ENCODE results near the gene NCAM1.

Gene NCAM1

DNA sequence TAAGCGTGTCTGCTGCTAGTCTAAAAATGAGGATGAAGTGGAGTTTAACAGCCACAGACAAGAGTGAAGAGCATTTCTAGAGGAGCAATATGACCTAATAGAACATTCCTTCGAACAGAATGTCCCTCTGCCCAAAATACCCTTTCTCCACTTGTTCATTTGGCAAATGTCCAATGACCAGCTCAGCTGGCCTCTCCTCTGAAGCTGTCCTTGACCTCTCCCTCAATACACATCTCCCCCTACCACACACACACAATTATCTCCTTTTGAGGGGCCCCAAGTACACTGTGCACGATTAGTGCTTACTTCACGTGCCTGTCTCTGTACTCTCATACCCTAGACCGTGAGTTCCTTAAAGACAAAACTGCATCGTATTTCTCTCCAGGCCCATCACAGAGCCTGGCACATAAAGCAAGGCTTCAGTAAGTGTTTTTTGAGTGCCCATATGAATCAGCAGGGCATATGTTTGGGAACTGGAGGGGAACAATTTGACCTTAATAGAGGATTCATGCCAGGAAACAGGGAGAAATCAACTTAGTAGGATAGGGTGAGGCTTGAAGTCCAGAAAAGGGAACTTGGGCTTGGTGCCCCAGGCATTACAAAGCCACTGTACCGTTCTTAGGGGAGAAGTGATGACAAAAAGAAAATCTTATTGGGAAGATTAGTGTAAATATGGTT is 18.1 kb upstream of the NCAM1 start:
- no peaks in the 10 kb centered on the region for H3K36me3 ChIP-seq (ENCODE audit: control insufficient read depth, insufficient read depth, low read length)
- no peaks in the 10 kb centered on the region for H3K9me3 ChIP-seq (ENCODE audit: control insufficient read depth, low read length)
- no peak overlapping the region for H3K27ac ChIP-seq (ENCODE audit: low read depth, low read length, severe bottlenecking)
- no peaks in the 10 kb centered on the region for H3K4me1 ChIP-seq (ENCODE audit: control insufficient read depth, insufficient read depth, low read length, poor library complexity, severe bottlenecking)
- no peak overlapping the region for H3K4me3 ChIP-seq (ENCODE audit: extremely low read depth, insufficient read depth, low read length, poor library complexity, severe bottlenecking)
- WGBS, 2 experiments (ENCODE audit: insufficient coverage in 2 of 2): 92 to 95% methylated on average over 5 to 6 of the region's 7 CpGs

DNA sequence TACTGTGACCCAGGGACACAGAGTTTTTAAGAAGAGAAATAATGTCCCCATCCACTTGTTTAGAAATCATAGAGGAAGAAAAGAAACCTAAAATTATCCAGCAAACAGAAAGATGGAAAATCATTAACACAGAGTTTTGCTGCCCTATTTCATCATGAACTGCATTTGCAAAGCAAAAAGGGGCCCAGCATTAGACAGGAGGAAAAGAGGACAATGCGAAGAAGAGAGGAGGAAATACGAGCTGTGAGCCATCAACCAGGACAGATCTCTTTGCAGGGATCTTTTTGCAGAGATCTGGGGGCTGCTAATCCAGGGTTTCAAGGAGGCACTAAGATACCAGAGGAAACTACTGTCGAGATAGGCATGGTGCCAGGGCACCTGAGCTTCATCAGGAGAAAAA is 14.4 kb upstream of the NCAM1 start:
- WGBS, 2 experiments (ENCODE audit: insufficient coverage in 2 of 2): 75 to 92% methylated on average over 3 of the region's 3 CpGs
- no peak overlapping the region for H3K27ac ChIP-seq (ENCODE audit: low read depth, low read length, severe bottlenecking)
- no peaks in the 10 kb centered on the region for H3K36me3 ChIP-seq (ENCODE audit: control insufficient read depth, insufficient read depth, low read length)
- no peak overlapping the region for H3K4me3 ChIP-seq (ENCODE audit: extremely low read depth, insufficient read depth, low read length, poor library complexity, severe bottlenecking)
- no peaks in the 10 kb centered on the region for H3K9me3 ChIP-seq (ENCODE audit: control insufficient read depth, low read length)
- no peaks in the 10 kb centered on the region for H3K4me1 ChIP-seq (ENCODE audit: control insufficient read depth, insufficient read depth, low read length, poor library complexity, severe bottlenecking)

DNA sequence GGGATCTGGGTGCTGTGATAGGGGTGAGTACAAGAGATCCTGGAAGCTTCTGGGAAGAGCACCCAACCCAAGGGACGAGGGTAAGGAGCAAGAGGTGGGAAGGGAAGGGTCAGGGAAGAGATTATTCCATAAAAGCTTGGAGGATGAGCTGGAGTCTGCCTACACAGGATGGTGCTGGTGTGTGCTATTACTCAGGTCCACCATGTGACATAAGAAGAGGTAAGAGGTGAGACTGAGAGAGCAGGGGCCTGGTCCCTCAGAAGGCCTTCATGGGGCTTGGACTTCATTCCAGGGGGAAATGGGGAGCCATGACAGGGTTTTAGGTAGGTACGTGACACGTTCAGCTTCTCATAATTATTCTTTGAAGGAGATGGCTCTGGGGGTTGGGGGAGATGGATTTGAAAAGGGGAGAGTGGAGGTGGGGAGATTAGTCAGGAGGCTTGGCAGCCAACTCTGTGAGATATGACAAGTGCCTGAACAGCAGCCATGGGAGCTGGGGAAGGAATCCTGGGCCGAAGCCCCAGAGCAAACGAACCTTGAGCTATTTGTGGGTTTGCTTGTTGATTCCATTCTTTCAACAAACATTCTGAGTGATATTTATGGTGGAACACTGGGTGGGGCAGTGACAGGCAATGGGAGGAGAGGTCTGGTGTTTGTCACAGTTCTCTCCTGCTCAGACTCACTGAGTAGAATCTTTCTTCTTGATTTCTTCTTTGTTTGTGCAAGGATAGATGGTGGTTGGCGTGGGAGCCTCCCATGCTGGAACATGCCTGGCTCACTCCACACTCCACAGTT is 11.2 kb upstream of the NCAM1 start:
- Histone ChIP-seq H3K27ac (ENCODE audit: low read depth, low read length, severe bottlenecking) (no peak overlapping the region), H3K4me3 (ENCODE audit: extremely low read depth, insufficient read depth, low read length, poor library complexity, severe bottlenecking) (no peak overlapping the region), H3K36me3 (ENCODE audit: control insufficient read depth, insufficient read depth, low read length) (no peaks in the 10 kb centered on the region), H3K9me3 (ENCODE audit: control insufficient read depth, low read length) (no peaks in the 10 kb centered on the region), H3K4me1 (ENCODE audit: control insufficient read depth, insufficient read depth, low read length, poor library complexity, severe bottlenecking) (no peaks in the 10 kb centered on the region)
- WGBS, 2 experiments (ENCODE audit: insufficient coverage in 2 of 2): 80 to 84% methylated on average over 3 to 5 of the region's 6 CpGs

DNA sequence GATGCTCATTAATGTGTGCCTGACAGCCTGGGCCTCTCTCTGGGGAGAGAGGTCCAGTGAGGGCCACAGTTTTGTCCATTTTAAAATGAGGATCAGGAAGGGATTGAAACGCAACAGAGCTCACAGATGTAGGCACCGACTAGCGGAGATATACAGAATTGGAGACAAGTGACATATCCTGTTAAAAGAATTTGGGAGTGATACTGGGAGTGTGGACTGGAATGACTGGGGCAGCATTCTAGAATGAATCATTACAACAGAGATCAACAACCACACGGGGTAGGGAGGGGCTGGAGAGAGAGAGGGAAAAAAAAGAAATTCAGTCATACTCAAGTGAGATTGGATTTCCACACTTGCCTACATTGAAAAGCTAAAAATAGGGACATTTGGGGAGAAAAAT is 2.5 kb upstream of the NCAM1 start:
- H3K4me3 ChIP-seq (ENCODE audit: extremely low read depth, insufficient read depth, low read length, poor library complexity, severe bottlenecking): no peak overlapping the region
- H3K36me3 ChIP-seq (ENCODE audit: control insufficient read depth, insufficient read depth, low read length): no peaks in the 10 kb centered on the region
- 63 to 100% methylated on average over 1 to 3 of the region's 4 CpGs for WGBS, 2 experiments (ENCODE audit: insufficient coverage in 2 of 2)
- H3K27ac ChIP-seq (ENCODE audit: low read depth, low read length, severe bottlenecking): no peak overlapping the region
- H3K9me3 ChIP-seq (ENCODE audit: control insufficient read depth, low read length): no peaks in the 10 kb centered on the region
- peaks cover 16% of the 10 kb centered on the region for H3K4me1 ChIP-seq (ENCODE audit: control insufficient read depth, insufficient read depth, low read length, poor library complexity, severe bottlenecking)

DNA sequence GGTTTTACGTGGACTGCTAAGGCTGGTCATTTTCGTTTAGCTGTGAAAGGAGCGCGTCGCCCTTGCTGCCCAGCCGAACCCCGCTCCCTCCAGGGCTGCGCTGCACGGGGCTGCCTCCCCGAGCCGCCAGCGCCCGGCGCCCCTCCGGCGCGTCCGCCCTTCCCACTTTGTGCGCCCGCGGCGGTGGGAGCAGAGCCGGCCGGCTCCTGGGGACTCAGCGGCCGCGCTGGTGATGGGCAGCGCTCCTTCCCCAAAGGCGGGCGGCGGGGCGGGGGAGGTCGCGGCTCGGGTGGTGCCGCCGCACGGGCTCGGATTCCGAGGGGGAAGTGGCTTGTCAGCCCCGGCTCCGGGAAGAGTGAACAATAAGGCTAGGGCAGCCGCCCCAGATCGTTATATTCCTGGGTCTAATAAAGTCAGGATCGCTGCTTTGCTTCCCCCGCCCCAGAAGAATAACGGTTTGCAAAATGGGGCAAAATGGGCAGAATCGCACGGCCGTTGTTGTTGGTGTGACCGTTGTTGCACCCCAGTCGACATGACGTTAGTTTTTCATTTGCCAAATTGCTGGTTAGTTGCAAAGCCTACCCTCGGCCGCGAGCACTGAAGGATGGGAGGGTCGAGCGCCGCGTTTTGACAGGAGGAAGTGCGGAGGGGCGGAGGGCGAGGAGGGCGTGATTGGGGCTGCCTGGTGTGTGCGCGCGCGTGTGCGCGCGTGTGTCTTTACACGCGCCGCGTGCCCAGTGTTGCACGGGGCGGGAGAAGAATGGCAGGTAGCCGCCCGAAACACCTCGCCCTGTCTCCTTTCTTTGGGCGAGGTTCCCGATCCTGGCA is 745 bp downstream of the NCAM1 start:
- 0% methylated on average over 72 to 75 of the region's 82 CpGs for WGBS, 2 experiments (ENCODE audit: insufficient coverage in 2 of 2)
- Histone ChIP-seq H3K4me1 (ENCODE audit: control insufficient read depth, insufficient read depth, low read length, poor library complexity, severe bottlenecking) (peaks cover 16% of the 10 kb centered on the region), H3K36me3 (ENCODE audit: control insufficient read depth, insufficient read depth, low read length) (no peaks in the 10 kb centered on the region), H3K9me3 (ENCODE audit: control insufficient read depth, low read length) (no peaks in the 10 kb centered on the region), H3K4me3 (ENCODE audit: extremely low read depth, insufficient read depth, low read length, poor library complexity, severe bottlenecking) (peak overlapping the region; percentile 52), H3K27ac (ENCODE audit: low read depth, low read length, severe bottlenecking) (peak overlapping the region; percentile 36)

DNA sequence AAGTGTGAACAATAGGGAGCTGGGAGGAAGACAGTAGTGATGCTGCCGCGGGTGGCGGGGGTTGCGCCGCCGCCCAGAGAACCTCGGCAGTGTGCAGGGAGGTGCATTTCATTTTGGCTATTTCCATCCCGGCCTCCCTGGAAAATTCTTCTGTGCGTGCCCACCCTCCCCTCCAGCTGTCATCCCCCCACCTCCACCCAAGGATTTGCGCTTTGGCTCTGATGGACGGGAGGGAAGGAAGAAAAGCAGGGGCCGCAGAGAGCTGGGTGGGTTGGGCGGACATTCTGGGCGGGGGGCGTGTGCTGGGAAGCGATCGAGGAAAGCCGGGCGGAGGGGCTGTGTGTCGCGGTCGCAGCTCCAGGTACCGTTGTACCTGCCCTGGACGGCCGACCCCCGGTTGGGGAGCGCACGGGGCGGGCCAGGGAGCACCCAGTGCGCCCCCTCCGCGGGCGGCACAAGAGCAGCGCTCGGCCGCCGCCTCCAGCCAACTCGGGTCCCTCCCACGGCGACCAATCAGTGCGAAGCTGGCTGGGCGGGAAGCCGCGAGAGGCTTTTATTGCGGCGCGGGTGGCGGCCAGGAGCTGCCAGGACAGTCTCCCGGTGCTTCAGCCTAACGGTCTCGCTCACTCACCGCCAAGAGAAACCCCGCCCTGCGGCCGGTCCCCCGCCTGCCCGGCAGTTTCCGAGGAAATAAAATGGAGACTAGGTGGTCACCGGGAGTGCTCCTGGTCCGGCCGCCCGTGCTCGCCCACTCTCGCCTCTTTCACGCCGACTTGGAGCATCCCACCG is 1.6 kb downstream of the NCAM1 start:
- peaks cover 15% of the 10 kb centered on the region for H3K4me1 ChIP-seq (ENCODE audit: control insufficient read depth, insufficient read depth, low read length, poor library complexity, severe bottlenecking)
- H3K4me3 ChIP-seq (ENCODE audit: extremely low read depth, insufficient read depth, low read length, poor library complexity, severe bottlenecking): peak overlapping the region; percentile 52
- 1% methylated on average over 50 to 62 of the region's 67 CpGs for WGBS, 2 experiments (ENCODE audit: insufficient coverage in 2 of 2)
- H3K36me3 ChIP-seq (ENCODE audit: control insufficient read depth, insufficient read depth, low read length): no peaks in the 10 kb centered on the region
- no peak overlapping the region for H3K27ac ChIP-seq (ENCODE audit: low read depth, low read length, severe bottlenecking)
- H3K9me3 ChIP-seq (ENCODE audit: control insufficient read depth, low read length): no peaks in the 10 kb centered on the region

DNA sequence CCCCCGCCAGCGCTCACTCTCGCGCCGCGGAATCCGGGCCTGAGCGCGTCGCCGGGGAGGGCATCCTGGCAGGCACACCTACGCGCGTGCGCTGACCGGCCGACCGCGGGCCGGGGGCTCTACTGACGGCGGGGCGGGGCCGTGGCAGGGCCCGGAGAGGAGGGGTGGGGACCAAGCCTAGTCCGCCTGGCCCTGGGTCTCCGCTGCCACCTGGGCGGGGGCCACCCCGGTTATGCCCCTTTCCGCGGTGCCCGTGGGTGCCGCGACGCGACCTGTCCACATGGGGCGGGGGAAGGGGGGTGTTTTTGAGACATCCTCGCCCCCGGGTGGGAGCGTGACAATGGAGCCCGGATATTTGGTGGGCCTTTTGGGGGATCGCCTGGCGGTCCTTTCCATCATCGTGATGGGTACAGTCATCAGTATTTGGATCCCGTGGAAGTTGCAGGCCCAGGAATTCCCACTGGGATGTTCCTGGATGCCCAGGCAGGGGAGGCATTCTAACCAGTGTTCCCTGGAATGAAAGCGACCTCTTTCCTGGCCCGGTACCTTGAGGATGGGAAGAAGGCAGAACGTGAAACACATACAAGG is 2.2 kb downstream of the NCAM1 start:
- WGBS, 2 experiments (ENCODE audit: insufficient coverage in 2 of 2): 5 to 15% methylated on average over 12 to 39 of the region's 48 CpGs
- no peaks in the 10 kb centered on the region for H3K36me3 ChIP-seq (ENCODE audit: control insufficient read depth, insufficient read depth, low read length)
- H3K27ac ChIP-seq (ENCODE audit: low read depth, low read length, severe bottlenecking): no peak overlapping the region
- H3K4me1 ChIP-seq (ENCODE audit: control insufficient read depth, insufficient read depth, low read length, poor library complexity, severe bottlenecking): peaks cover 8% of the 10 kb centered on the region
- peak overlapping the region; percentile 52 for H3K4me3 ChIP-seq (ENCODE audit: extremely low read depth, insufficient read depth, low read length, poor library complexity, severe bottlenecking)
- H3K9me3 ChIP-seq (ENCODE audit: control insufficient read depth, low read length): no peaks in the 10 kb centered on the region

DNA sequence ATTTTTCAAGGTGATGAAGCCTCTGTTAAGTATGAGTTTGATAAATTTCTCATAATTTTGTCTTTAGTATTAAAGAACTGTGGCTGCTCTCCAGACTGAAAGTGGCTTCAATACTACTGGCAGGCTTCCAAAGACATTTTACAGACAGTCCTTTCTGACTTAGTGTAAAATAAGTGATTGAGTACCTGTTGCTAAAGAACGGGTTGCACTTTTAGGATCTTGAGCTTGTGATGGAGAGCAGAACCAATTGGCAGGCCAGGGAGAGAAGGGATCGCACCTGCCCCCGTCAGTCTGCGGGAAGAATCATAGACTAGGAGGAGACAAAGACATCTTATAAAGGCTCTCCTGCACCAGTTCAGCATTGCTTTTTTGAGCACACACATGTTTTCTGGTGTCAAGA is 4.4 kb downstream of the NCAM1 start:
- H3K36me3 ChIP-seq (ENCODE audit: control insufficient read depth, insufficient read depth, low read length): no peaks in the 10 kb centered on the region
- no peak overlapping the region for H3K27ac ChIP-seq (ENCODE audit: low read depth, low read length, severe bottlenecking)
- no peaks in the 10 kb centered on the region for H3K9me3 ChIP-seq (ENCODE audit: control insufficient read depth, low read length)
- WGBS, 2 experiments (ENCODE audit: insufficient coverage in 2 of 2): 89% methylated on average over 3 of the region's 4 CpGs; no CpG with 5 or more reads in 1 of the 2 experiments
- H3K4me3 ChIP-seq (ENCODE audit: extremely low read depth, insufficient read depth, low read length, poor library complexity, severe bottlenecking): no peak overlapping the region
- H3K4me1 ChIP-seq (ENCODE audit: control insufficient read depth, insufficient read depth, low read length, poor library complexity, severe bottlenecking): no peaks in the 10 kb centered on the region

DNA sequence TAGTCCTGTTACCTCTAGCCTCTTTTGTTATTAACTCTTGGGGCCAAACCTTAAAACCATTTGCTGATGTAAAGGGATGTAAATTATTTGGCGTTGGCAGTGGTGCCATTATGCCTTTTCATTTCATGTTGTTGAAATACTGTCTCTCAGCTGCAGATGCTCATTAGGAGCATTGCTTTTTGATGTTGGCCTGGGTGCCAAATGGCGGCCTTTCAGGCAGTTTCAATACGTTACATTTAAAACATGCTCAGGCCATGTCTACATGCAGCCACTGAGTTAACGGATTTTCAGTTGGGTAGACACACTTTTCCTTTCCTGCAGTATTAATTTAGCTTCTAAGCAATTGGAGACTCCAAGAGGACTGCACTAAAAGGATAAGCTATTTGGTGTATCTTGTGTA is 5.3 kb downstream of the NCAM1 start:
- H3K9me3 ChIP-seq (ENCODE audit: control insufficient read depth, low read length): no peaks in the 10 kb centered on the region
- 80 to 100% methylated on average over 3 to 4 of the region's 4 CpGs for WGBS, 2 experiments (ENCODE audit: insufficient coverage in 2 of 2)
- no peaks in the 10 kb centered on the region for H3K4me1 ChIP-seq (ENCODE audit: control insufficient read depth, insufficient read depth, low read length, poor library complexity, severe bottlenecking)
- no peaks in the 10 kb centered on the region for H3K36me3 ChIP-seq (ENCODE audit: control insufficient read depth, insufficient read depth, low read length)
- no peak overlapping the region for H3K27ac ChIP-seq (ENCODE audit: low read depth, low read length, severe bottlenecking)
- H3K4me3 ChIP-seq (ENCODE audit: extremely low read depth, insufficient read depth, low read length, poor library complexity, severe bottlenecking): no peak overlapping the region

DNA sequence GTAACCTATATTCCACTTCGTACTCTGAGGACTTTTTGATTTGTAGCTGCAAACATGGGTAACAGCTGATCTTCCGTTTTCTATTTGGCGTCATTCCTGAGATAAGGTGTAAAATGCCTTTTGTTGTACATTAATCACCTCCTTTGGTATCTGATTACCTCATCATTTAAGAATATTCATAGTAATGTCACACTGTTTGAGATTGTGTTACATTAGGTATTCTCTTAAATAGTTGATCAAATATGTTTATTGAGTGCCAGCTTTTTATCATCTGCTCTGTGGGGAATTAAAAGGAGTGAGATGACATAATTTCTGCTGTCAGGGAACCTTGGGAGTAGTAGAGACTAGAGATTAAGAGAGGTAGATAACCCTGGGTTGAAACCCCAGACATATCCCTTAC is 5.9 kb downstream of the NCAM1 start:
- no peaks in the 10 kb centered on the region for H3K9me3 ChIP-seq (ENCODE audit: control insufficient read depth, low read length)
- no peaks in the 10 kb centered on the region for H3K4me1 ChIP-seq (ENCODE audit: control insufficient read depth, insufficient read depth, low read length, poor library complexity, severe bottlenecking)
- H3K4me3 ChIP-seq (ENCODE audit: extremely low read depth, insufficient read depth, low read length, poor library complexity, severe bottlenecking): no peak overlapping the region
- no CpG with 5 or more reads among the region's 3 CpGs for WGBS, 2 experiments (ENCODE audit: insufficient coverage in 2 of 2)
- H3K36me3 ChIP-seq (ENCODE audit: control insufficient read depth, insufficient read depth, low read length): no peaks in the 10 kb centered on the region
- no peak overlapping the region for H3K27ac ChIP-seq (ENCODE audit: low read depth, low read length, severe bottlenecking)
